Mesenchymal stem cell (in vitro differentiated cells and primary cell): ENCODE data around the gene MIDN.

Experiments used
- DNase-seq: peaks from one replicate; pipeline ENCODE4 v3.0.0-alpha.2; 2013
- H2AFZ ChIP-seq: one replicate; pipeline ENCODE4 v1.6.1; 2013; ENCODE audit warnings: low read depth, mild to moderate bottlenecking, control low read depth, inconsistent platforms, low read length, moderate library complexity
- H2AK5ac ChIP-seq: 2 replicates; pipeline ENCODE4 v1.6.1; 2013; ENCODE audit warnings: low read length, moderate library complexity, mild to moderate bottlenecking, inconsistent platforms; ENCODE audit not compliant: severe bottlenecking
- H2BK120ac ChIP-seq: one replicate; pipeline ENCODE4 v1.6.1; 2013; ENCODE audit warnings: low read depth, mild to moderate bottlenecking, inconsistent platforms, low read length, moderate library complexity
- H2BK12ac ChIP-seq, 2 experiments: one replicate each; pipeline ENCODE4 v1.6.1; 2013; ENCODE audit warnings: inconsistent platforms in 2 of 2, low read length in 2 of 2, mild to moderate bottlenecking in 2 of 2, moderate library complexity in 2 of 2, control low read depth in 1 of 2
- H2BK15ac ChIP-seq: one replicate; pipeline ENCODE4 v1.6.1; 2013; ENCODE audit warnings: mild to moderate bottlenecking, low read depth, inconsistent platforms; ENCODE audit not compliant: poor library complexity, severe bottlenecking
- H2BK5ac ChIP-seq: 2 replicates; pipeline ENCODE4 v1.6.1; 2013; ENCODE audit warnings: low read depth, mild to moderate bottlenecking, low read length, control low read depth, inconsistent platforms; ENCODE audit not compliant: poor library complexity, severe bottlenecking
- H3K14ac ChIP-seq, 2 experiments: one replicate each; pipeline ENCODE4 v1.6.1; 2013; ENCODE audit warnings: inconsistent platforms in 2 of 2, low read length in 2 of 2, control low read depth in 1 of 2, mild to moderate bottlenecking in 1 of 2, moderate library complexity in 1 of 2
- H3K18ac ChIP-seq, 2 experiments: one replicate each; pipeline ENCODE4 v1.6.1; 2013; ENCODE audit warnings: inconsistent platforms in 2 of 2, low read length in 2 of 2, control low read depth in 1 of 2, low read depth in 1 of 2, mild to moderate bottlenecking in 1 of 2
- H3K23ac ChIP-seq, 2 experiments: one replicate each; pipeline ENCODE4 v1.6.1; 2013; ENCODE audit warnings: inconsistent platforms in 2 of 2, low read length in 2 of 2, mild to moderate bottlenecking in 2 of 2, moderate library complexity in 2 of 2, control low read depth in 1 of 2
- H3K27ac ChIP-seq: 2 replicates; pipeline ENCODE4 v1.5.1; 2013; ENCODE audit warnings: mild to moderate bottlenecking, moderate library complexity, low read length, control low read depth, inconsistent platforms; ENCODE audit not compliant: poor library complexity, severe bottlenecking
- H3K27me3 ChIP-seq, 2 experiments: 2 replicates each; pipeline versions ENCODE4 v1.6.1 to v1.7.0; 2013; ENCODE audit warnings: low read length in 2 of 2, mild to moderate bottlenecking in 2 of 2, moderate library complexity in 2 of 2, control low read depth in 1 of 2, inconsistent platforms in 1 of 2; ENCODE audit not compliant: control insufficient read depth in 1 of 2, insufficient read depth in 1 of 2
- H3K36me3 ChIP-seq, 2 experiments: 2 replicates each; pipeline versions ENCODE4 v1.6.1 to v1.7.0; 2013; ENCODE audit warnings: low read length in 2 of 2, control low read depth in 1 of 2, inconsistent platforms in 1 of 2, low read depth in 1 of 2, mild to moderate bottlenecking in 1 of 2; ENCODE audit not compliant: insufficient read depth in 2 of 2, control insufficient read depth in 1 of 2
- H3K4ac ChIP-seq, 2 experiments: one replicate each; pipeline ENCODE4 v1.6.1; 2013; ENCODE audit warnings: inconsistent platforms in 2 of 2, low read length in 2 of 2, mild to moderate bottlenecking in 2 of 2, moderate library complexity in 2 of 2, control low read depth in 1 of 2, low read depth in 1 of 2
- H3K4me1 ChIP-seq: 2 replicates; pipeline ENCODE4 v1.6.1; 2013; ENCODE audit warnings: low read depth, low read length, control low read depth; ENCODE audit not compliant: control insufficient read depth, insufficient read depth
- H3K4me2 ChIP-seq: 2 replicates; pipeline ENCODE4 v1.6.1; 2013; ENCODE audit warnings: low read length, mild to moderate bottlenecking, inconsistent platforms; ENCODE audit not compliant: poor library complexity, severe bottlenecking
- H3K4me3 ChIP-seq, 2 experiments: 2 replicates each; pipeline versions ENCODE4 v1.5.1 to v1.7.0; 2013; ENCODE audit warnings: low read length in 2 of 2, mild to moderate bottlenecking in 2 of 2, control low read depth in 1 of 2, low read depth in 1 of 2; ENCODE audit not compliant: insufficient read depth in 1 of 2
- H3K79me1 ChIP-seq: replicated peaks from 2 replicates; pipeline ENCODE4 v1.6.1; 2013; ENCODE audit warnings: mild to moderate bottlenecking, control low read depth, low read length, inconsistent platforms; ENCODE audit not compliant: poor library complexity, severe bottlenecking
- H3K9ac ChIP-seq: 2 replicates; pipeline ENCODE4 v1.7.0; 2013; ENCODE audit warnings: mild to moderate bottlenecking, low read length, moderate library complexity
- H3K9me3 ChIP-seq: 2 replicates; pipeline ENCODE4 v1.7.0; 2013; ENCODE audit warnings: mild to moderate bottlenecking, low read length; ENCODE audit not compliant: control insufficient read depth
- H4K8ac ChIP-seq: one replicate; pipeline ENCODE4 v1.6.1; 2013; ENCODE audit warnings: inconsistent platforms, mild to moderate bottlenecking, low read length, moderate library complexity
- H4K91ac ChIP-seq: one replicate; pipeline ENCODE4 v1.6.1; 2013; ENCODE audit warnings: mild to moderate bottlenecking, low read length, inconsistent platforms
- WGBS: methylation state at CpG from one replicate; pipeline ENCODE4 v1.1.7; 2013; ENCODE audit warnings: mixed read lengths; 5-methylcytosine and 5-hydroxymethylcytosine counted together

Gene MIDN

DNA sequence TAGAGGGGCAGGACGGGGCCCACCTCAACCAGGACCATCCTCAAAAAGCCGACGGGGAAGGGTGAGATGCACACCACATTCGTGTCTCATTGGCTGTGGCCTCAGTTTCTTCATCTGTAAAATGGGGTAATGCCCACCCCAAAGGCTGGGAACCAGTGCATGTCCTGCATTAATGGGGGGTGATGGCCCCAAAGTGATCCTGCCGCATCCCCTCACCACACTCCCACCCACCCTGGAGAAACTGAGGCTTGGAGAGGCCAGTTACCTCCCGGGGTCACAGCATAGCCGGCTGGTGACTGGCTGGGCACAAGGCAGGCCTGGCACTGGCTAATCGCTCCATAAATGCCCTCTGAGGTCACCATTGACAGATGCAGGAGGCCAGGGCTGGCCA is 640 bp upstream of the MIDN start:
- no peak for DNase-seq
- H4K91ac ChIP-seq: peak overlapping the region; percentile 29
- no peak overlapping the region for H3K23ac ChIP-seq
- peak overlapping the region; percentile 42 for H2AK5ac ChIP-seq
- H3K27me3 ChIP-seq: no peaks in the 10 kb centered on the region
- peak overlapping the region; percentile 62 to 64 for H3K4ac ChIP-seq
- H3K4me1 ChIP-seq: peaks cover 40% of the 10 kb centered on the region
- peak overlapping the region in 1 of 2 experiments; percentile 44 for H3K14ac ChIP-seq
- H2BK12ac ChIP-seq: peak overlapping the region; percentile 93 to 99
- peaks cover 20% of the 10 kb centered on the region for H3K79me1 ChIP-seq
- H3K9ac ChIP-seq: peak overlapping the region; percentile 86
- peak overlapping the region; percentile 41 for H4K8ac ChIP-seq
- H2BK5ac ChIP-seq: peak overlapping the region; percentile 90
- H3K36me3 ChIP-seq: peaks cover 12 to 54% of the 10 kb centered on the region in 2 experiments
- H3K4me2 ChIP-seq: peak overlapping the region; percentile 77
- H2BK120ac ChIP-seq: peak overlapping the region; percentile 92
- no peak overlapping the region for H3K27ac ChIP-seq
- peak overlapping the region; percentile 71 to 74 for H3K4me3 ChIP-seq
- H3K18ac ChIP-seq: peak overlapping the region; percentile 88 to 95
- WGBS: 82% methylated on average over 8 of the region's 8 CpGs
- H3K9me3 ChIP-seq: no peaks in the 10 kb centered on the region
- H2BK15ac ChIP-seq: peak overlapping the region; percentile 30
- no peak overlapping the region for H2AFZ ChIP-seq

DNA sequence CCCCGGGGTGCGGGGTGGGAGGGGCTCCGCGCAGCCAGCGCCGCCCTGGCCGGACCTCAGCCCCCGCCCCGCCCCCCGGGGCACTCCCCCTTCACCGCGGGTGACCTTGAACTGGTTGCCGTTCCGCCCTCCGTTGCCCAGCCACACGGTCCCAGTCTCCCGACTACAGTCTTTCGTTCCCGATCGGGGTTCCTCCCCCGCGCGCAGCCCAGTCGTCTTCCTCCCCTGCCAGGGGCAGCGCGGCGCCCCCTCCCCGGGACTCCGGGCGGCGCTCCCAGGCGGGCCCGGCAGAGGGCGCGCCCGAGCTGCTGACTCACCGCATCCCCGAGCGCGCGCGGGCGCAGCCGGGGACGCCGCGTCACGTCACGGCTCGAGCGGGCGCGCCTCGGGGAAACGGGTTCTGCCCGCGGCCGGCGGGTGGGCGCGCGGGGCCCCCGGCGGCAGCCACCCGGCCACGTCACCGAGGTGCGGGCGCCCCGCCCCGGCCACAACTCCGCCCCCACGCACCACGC is 459 bp downstream of the MIDN start:
- peak overlapping the region; percentile 89 for H3K9ac ChIP-seq
- peak overlapping the region; percentile 95 to 96 for H3K4ac ChIP-seq
- no peak for DNase-seq
- H3K27ac ChIP-seq: peak overlapping the region; percentile 97
- H2AFZ ChIP-seq: no peak overlapping the region
- peak overlapping the region; percentile 90 to 99 for H3K18ac ChIP-seq
- H4K8ac ChIP-seq: peak overlapping the region; percentile 95
- H4K91ac ChIP-seq: peak overlapping the region; percentile 77
- peak overlapping the region; percentile 95 for H2BK15ac ChIP-seq
- no peaks in the 10 kb centered on the region for H3K9me3 ChIP-seq
- H2BK120ac ChIP-seq: peak overlapping the region; percentile 77
- H3K23ac ChIP-seq: no peak overlapping the region
- peak overlapping the region; percentile 95 for H2BK5ac ChIP-seq
- peak overlapping the region in 1 of 2 experiments; percentile 97 for H3K14ac ChIP-seq
- H2AK5ac ChIP-seq: no peak overlapping the region
- H3K4me3 ChIP-seq: peak overlapping the region; percentile 74 to 75
- H3K4me1 ChIP-seq: peaks cover 41% of the 10 kb centered on the region
- H3K27me3 ChIP-seq: no peaks in the 10 kb centered on the region
- WGBS: under 1% methylated on average over 26 of the region's 74 CpGs
- H2BK12ac ChIP-seq: peak overlapping the region in 1 of 2 experiments; percentile 57
- peaks cover 18% of the 10 kb centered on the region for H3K79me1 ChIP-seq
- peaks cover 8 to 57% of the 10 kb centered on the region in 2 experiments for H3K36me3 ChIP-seq
- H3K4me2 ChIP-seq: peak overlapping the region; percentile 59

DNA sequence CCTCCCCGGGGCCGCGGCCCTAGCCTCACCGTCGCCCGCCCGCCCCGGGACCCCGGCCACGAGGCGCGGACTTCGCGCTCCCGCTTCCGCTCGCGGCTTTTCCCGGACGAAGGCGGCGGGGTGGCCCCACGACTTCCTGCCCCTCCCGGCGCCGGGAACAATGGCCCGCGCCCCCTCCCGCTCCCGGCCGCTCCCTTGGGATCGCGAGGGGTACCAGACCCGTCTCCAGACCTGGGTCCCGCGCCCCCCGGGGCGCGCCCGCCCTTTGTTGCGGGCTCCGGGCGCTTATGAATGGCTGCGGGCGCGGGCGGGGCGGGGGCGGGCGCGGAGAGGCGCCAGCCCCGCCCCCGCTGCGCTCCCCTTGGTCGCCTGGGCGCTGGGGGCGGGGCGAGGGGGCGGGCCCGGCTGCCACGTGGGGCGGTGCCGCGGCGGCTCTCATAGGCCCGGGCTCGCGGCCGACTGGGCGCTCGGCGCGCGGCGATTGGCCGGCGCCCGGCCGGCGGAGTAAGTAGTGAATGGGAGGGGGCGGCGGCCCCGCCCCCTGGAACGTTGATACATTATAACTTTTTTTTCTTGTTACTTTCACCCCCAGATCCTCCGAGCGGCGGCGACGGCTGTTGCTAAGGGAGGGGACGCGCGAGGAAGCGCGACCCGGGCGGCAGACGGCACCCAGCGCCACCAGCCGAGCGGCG is 1.1 kb downstream of the MIDN start:
- Histone ChIP-seq H3K9me3 (no peaks in the 10 kb centered on the region), H3K4ac (peak overlapping the region; percentile 86 to 95), H3K36me3 (peaks cover 12 to 58% of the 10 kb centered on the region in 2 experiments), H2BK12ac (peak overlapping the region in 1 of 2 experiments; percentile 43), H2AFZ (no peak overlapping the region), H3K18ac (peak overlapping the region; percentile 86 to 99), H3K27ac (peak overlapping the region; percentile 56), H4K8ac (peak overlapping the region; percentile 82), H3K14ac (peak overlapping the region in 1 of 2 experiments; percentile 57), H2BK15ac (peak overlapping the region; percentile 93), H3K23ac (no peak overlapping the region), H3K4me2 (peak overlapping the region; percentile 69), H3K4me3 (peak overlapping the region; percentile 84 to 92), H2AK5ac (no peak overlapping the region), H4K91ac (peak overlapping the region; percentile 77), H3K9ac (peak overlapping the region; percentile 96), H2BK5ac (peak overlapping the region; percentile 94), H2BK120ac (peak overlapping the region; percentile 99), H3K4me1 (peaks cover 42% of the 10 kb centered on the region), H3K27me3 (no peaks in the 10 kb centered on the region), H3K79me1 (peaks cover 14% of the 10 kb centered on the region)
- under 1% methylated on average over 43 of the region's 102 CpGs for WGBS
- peak; percentile 93 for DNase-seq

DNA sequence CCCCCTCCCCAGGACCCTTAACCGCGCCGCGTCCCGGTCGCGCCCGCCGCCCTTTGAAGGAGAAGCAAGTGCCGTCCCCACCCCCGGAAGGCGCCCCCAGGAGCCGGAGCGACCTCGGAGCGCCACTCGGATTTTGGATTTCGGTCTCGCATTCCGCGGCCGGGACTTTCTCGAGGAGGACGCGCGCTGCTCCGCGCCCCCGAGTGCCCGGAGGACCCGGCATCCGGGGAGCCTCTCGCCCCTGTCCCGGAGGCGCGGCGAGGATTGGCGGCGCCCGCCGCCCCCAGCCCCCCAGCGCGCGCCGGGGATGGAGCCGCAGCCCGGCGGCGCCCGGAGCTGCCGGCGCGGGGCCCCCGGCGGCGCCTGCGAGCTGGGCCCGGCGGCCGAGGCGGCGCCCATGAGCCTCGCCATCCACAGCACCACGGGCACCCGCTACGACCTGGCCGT is 1.6 kb downstream of the MIDN start:
- Histone ChIP-seq H3K27ac (peak overlapping the region; percentile 59), H3K27me3 (no peaks in the 10 kb centered on the region), H2BK5ac (peak overlapping the region; percentile 85), H3K14ac (peak overlapping the region in 1 of 2 experiments; percentile 95), H3K4me3 (peak overlapping the region; percentile 84 to 92), H3K4me1 (peaks cover 42% of the 10 kb centered on the region), H2BK120ac (peak overlapping the region; percentile 99), H2AFZ (no peak overlapping the region), H4K91ac (peak overlapping the region; percentile 95), H2BK15ac (peak overlapping the region; percentile 78), H3K36me3 (peaks cover 18 to 58% of the 10 kb centered on the region in 2 experiments), H3K18ac (peak overlapping the region; percentile 69 to 93), H3K23ac (no peak overlapping the region), H2AK5ac (no peak overlapping the region), H3K79me1 (peaks cover 14% of the 10 kb centered on the region), H3K4me2 (peak overlapping the region; percentile 60), H3K4ac (peak overlapping the region in 1 of 2 experiments; percentile 79), H4K8ac (no peak overlapping the region), H3K9ac (peak overlapping the region; percentile 96), H2BK12ac (peak overlapping the region in 1 of 2 experiments; percentile 88), H3K9me3 (no peaks in the 10 kb centered on the region)
- 2% methylated on average over 49 of the region's 67 CpGs for WGBS
- no peak for DNase-seq
